Dedifferentiated amniotic fluid mesenchymal stem cell (primary cell): Measurements from ENCODE around the gene GM2A.

Source experiments
- DNase-seq: peaks from one replicate; pipeline ENCODE4 v3.0.0-alpha.2; 2016; ENCODE audit errors: extremely low spot score

The GM2A gene

GRCh38 chr5:151252762-151253604, at the start of gene GM2A:
TSS of gene GM2A (plus strand) at chr5:151253185. CDS start at chr5:151253217, 32 bp downstream.
- DNase-seq: peak; percentile 99

GRCh38 chr5:151204051-151204450, 48.9 kb upstream of the GM2A start:
- DNase-seq: no peak

GRCh38 chr5:151205411-151205810, 47.6 kb upstream of the GM2A start:
- DNase-seq: no peak

GRCh38 chr5:151208481-151208914, 44.5 kb upstream of the GM2A start:
- DNase-seq: no peak

GRCh38 chr5:151212406-151212798, 40.6 kb upstream of the GM2A start:
- DNase-seq: no peak

GRCh38 chr5:151213803-151214613, 39.0 kb upstream of the GM2A start:
- DNase-seq: no peak

- no peak for DNase-seq
Measured at GRCh38 chr5:151214614-151215545, 38.1 kb upstream of the GM2A start.

GRCh38 chr5:151215546-151215880, 37.5 kb upstream of the GM2A start:
- DNase-seq: no peak

- DNase-seq: no peak
Measured at GRCh38 chr5:151216781-151217180, 36.2 kb upstream of the GM2A start.

GRCh38 chr5:151218177-151218576, 34.8 kb upstream of the GM2A start:
- no peak for DNase-seq

- no peak for DNase-seq
Measured at GRCh38 chr5:151219138-151219537, 33.8 kb upstream of the GM2A start.

- DNase-seq: no peak
Measured at GRCh38 chr5:151219789-151220188, 33.2 kb upstream of the GM2A start.

GRCh38 chr5:151221574-151221973, 31.4 kb upstream of the GM2A start:
- DNase-seq: no peak

GRCh38 chr5:151222054-151222789, 30.8 kb upstream of the GM2A start:
- no peak for DNase-seq

- DNase-seq: no peak
Measured at GRCh38 chr5:151222790-151223446, 30.1 kb upstream of the GM2A start.

- peak; percentile 28 for DNase-seq
Measured at GRCh38 chr5:151223447-151224264, 29.3 kb upstream of the GM2A start, which contains the start of gene CCDC69. TSS of gene CCDC69 (minus strand) at chr5:151224092. CDS start at chr5:151223970, 122 bp downstream.

- no peak for DNase-seq
Measured at GRCh38 chr5:151224372-151224771, 28.6 kb upstream of the GM2A start.

GRCh38 chr5:151225071-151225470, 27.9 kb upstream of the GM2A start:
- no peak for DNase-seq

- no peak for DNase-seq
Measured at GRCh38 chr5:151225475-151225874, 27.5 kb upstream of the GM2A start.
